Adipocyte (in vitro differentiated cells): Measurements from ENCODE around the gene HYPK.
A peak's percentile ranks its signal among the peaks of the same experiment; 100 is the strongest.

ENCODE experiments used
- DNase-seq: peaks from one replicate; pipeline ENCODE4 v3.0.0-alpha.2; 2015; ENCODE audit warnings: low read depth
- H3K27me3 ChIP-seq: replicated peaks from 2 replicates; pipeline ENCODE4 v1.7.0; 2013; ENCODE audit warnings: mild to moderate bottlenecking, low read length, moderate library complexity; ENCODE audit not compliant: control insufficient read depth, insufficient read depth
- H3K36me3 ChIP-seq: 2 replicates; pipeline ENCODE4 v1.7.0; 2013; ENCODE audit warnings: low read length, mild to moderate bottlenecking, moderate library complexity; ENCODE audit not compliant: control insufficient read depth, insufficient read depth, severe bottlenecking
- H3K4me1 ChIP-seq: 2 replicates; pipeline ENCODE4 v1.7.0; 2013; ENCODE audit warnings: mild to moderate bottlenecking, low read length, moderate library complexity; ENCODE audit not compliant: control insufficient read depth, insufficient read depth
- H3K4me3 ChIP-seq: 2 replicates; pipeline ENCODE4 v1.7.0; 2013; ENCODE audit warnings: mild to moderate bottlenecking, low read length, moderate library complexity
- H3K9ac ChIP-seq: 2 replicates; pipeline ENCODE4 v1.7.0; 2013; ENCODE audit warnings: mild to moderate bottlenecking, low read length, moderate library complexity
- H3K9me3 ChIP-seq: 2 replicates; pipeline ENCODE4 v1.7.0; 2013; ENCODE audit warnings: mild to moderate bottlenecking, low read length, moderate library complexity; ENCODE audit not compliant: control insufficient read depth

HYPK gene

GRCh38 chr15:43776718-43777266 is 23.6 kb upstream of the HYPK start, which contains the start of gene ELL3:
Gene ELL3, minus strand, starts transcription at chr15:43776966. Its CDS starts 65 bp downstream, at chr15:43776901.
- DNase-seq = peak; percentile 91

GRCh38 chr15:43777267-43777914 is 23.0 kb upstream of the HYPK start:
- H3K27me3 ChIP-seq = no peaks in the 10 kb centered on the region
- DNase-seq = peak; percentile 91
- peak overlapping the region; percentile 82 for H3K9ac ChIP-seq
- peaks cover 11% of the 10 kb centered on the region for H3K4me1 ChIP-seq
- no peaks in the 10 kb centered on the region for H3K9me3 ChIP-seq
- peaks cover 16% of the 10 kb centered on the region for H3K36me3 ChIP-seq
- peak overlapping the region; percentile 92 for H3K4me3 ChIP-seq

More at GRCh38 chr15:43776718-43777266, 23.6 kb upstream of the HYPK start, which contains the start of gene ELL3:
- Histone ChIP-seq H3K4me3 (peak within 1 kb of the TSS; percentile 92), H3K36me3 (peaks cover 22% of the 10 kb centered on the region), H3K9me3 (no peaks in the 10 kb centered on the region), H3K27me3 (no peaks in the 10 kb centered on the region), H3K9ac (peak within 1 kb of the TSS; percentile 82), H3K4me1 (peaks cover 17% of the 10 kb centered on the region)

GRCh38 chr15:43779016-43779415 is 21.4 kb upstream of the HYPK start:
- Histone ChIP-seq H3K36me3 (peaks cover under 1% of the 10 kb centered on the region), H3K4me3 (no peak overlapping the region), H3K9me3 (no peaks in the 10 kb centered on the region), H3K4me1 (peaks cover 10% of the 10 kb centered on the region), H3K27me3 (no peaks in the 10 kb centered on the region), H3K9ac (no peak overlapping the region)
- DNase-seq = no peak

DNA sequence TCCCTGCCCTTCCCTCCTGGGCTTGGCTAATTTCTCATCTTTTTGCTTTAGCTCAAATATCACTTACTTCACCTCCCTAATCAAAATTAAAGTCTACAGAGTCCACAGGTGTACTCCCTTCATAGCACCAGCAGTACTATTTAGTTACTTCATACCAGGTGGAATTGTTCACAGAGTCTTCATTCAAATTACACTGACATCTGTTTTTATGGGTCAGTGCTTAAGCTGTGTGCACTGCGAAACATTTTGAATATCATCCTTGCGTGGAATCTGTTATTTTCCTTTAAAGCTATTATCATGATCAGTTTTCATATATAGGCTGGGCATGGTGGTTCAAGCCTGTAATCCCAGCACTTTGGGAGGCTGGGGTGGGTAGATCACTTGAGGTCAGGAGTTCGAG is 11.0 kb upstream of the HYPK start:
- Histone ChIP-seq H3K4me3 (no peak overlapping the region), H3K9ac (no peak overlapping the region)

DNA sequence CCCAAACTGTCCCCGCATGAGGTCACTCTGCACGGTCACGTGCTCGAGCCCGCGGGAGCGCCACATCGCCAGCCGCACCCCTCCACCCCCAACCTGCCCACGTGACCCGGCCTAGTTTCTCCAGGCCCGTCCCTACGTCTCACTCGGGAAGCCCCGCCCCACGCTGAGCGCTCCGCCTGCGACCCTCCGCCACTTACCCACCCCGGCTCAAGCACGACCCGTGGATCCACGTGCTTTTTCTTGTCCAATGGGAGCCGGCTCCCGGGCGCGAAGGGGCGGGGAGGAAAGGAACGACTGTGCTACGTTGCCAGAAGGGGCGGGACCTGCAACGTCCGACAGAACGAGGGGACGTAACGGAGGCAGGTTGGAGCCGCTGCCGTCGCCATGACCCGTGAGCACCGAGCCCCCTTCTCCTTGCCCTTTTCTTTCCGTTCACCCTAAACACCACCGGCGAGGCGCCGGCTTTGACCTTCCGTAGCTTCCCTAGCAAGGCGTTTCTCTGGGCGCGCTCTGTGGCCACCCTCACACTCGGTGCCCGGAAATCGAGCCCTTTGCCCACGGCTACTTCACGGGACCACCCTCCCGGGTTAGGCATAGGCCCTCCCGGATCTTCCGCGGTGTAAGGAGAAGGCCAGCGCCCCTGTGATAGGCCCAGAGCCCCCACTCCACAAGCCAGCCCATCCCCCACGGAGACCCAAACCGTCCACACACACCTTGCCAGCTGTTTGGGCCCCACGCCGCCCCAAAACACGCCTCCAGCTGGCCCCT is 8.2 kb upstream of the HYPK start, which contains the start of gene SERF2:
SERF2 (plus strand) TSS at position 328 of the 768 bp plus-strand sequence; CDS start at position 385, 57 bp downstream.
- DNase-seq = peak; percentile 100
- no peaks in the 10 kb centered on the region for H3K27me3 ChIP-seq
- peak within 1 kb of the TSS; percentile 100 for H3K9ac ChIP-seq
- peaks cover 45% of the 10 kb centered on the region for H3K4me1 ChIP-seq
- peaks cover 42% of the 10 kb centered on the region for H3K36me3 ChIP-seq
- peak within 1 kb of the TSS; percentile 98 for H3K4me3 ChIP-seq
- H3K9me3 ChIP-seq = no peaks in the 10 kb centered on the region

More for the DNA sequence above, 11.0 kb upstream of the HYPK start:
- no peak for DNase-seq
- Histone ChIP-seq H3K36me3 (peaks cover 14% of the 10 kb centered on the region), H3K4me1 (peaks cover 17% of the 10 kb centered on the region), H3K9me3 (no peaks in the 10 kb centered on the region), H3K27me3 (no peaks in the 10 kb centered on the region)

GRCh38 chr15:43792761-43793476 is 7.5 kb upstream of the HYPK start:
- Histone ChIP-seq H3K27me3 (no peaks in the 10 kb centered on the region), H3K4me1 (peaks cover 51% of the 10 kb centered on the region), H3K4me3 (peak overlapping the region; percentile 98), H3K9ac (peak overlapping the region; percentile 100), H3K36me3 (peaks cover 42% of the 10 kb centered on the region), H3K9me3 (no peaks in the 10 kb centered on the region)
- peak; percentile 61 for DNase-seq

- DNase-seq = no peak
- H3K4me3 ChIP-seq = peak overlapping the region; percentile 98
These were observed 6.8 kb upstream of the HYPK start for GRCh38 chr15:43793647-43794046.

DNA sequence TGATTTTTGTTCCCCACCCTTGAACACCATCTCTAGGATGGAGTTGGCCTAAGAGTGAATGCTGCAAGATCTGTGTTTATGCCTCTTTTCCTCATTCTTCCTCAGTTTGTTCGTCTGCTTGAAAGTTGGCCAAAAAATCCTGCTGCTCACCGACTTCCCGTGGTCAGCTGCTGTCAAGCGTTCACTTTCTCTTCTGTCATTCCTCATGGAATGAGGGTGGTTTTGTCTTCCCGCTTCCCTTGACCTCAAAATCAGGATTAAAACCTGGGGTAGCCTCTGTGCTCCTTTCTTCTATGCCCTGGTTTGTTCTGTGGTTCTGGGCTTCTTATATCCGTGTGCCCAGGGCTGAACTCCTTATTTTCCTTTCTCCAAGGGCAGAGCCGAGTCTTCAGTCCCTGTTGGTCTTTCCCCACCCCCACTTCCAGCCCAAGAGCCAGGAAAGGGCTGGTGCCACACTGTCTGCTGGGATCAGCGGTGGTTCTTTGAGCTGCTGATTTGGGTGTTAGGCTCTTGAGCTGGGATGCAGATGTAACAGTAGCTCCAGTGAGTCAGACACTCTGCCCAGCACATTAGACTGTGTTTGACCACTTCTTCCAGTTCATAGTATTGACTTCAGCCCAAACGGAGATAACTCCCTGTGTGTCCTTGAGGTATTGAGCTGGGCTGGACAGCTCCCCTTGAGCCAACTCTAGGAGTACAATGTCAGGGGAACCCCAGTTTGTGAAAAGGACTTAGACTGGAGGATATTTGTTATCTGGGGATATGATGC is 5.9 kb upstream of the HYPK start:
- no peaks in the 10 kb centered on the region for H3K9me3 ChIP-seq
- no peak for DNase-seq
- peaks cover 52% of the 10 kb centered on the region for H3K36me3 ChIP-seq
- H3K9ac ChIP-seq = peak overlapping the region; percentile 100
- H3K4me3 ChIP-seq = peak overlapping the region; percentile 98
- no peaks in the 10 kb centered on the region for H3K27me3 ChIP-seq
- peaks cover 52% of the 10 kb centered on the region for H3K4me1 ChIP-seq

More at GRCh38 chr15:43793647-43794046, 6.8 kb upstream of the HYPK start:
- H3K9me3 ChIP-seq = no peaks in the 10 kb centered on the region
- H3K27me3 ChIP-seq = no peaks in the 10 kb centered on the region
- H3K4me1 ChIP-seq = peaks cover 52% of the 10 kb centered on the region
- peaks cover 44% of the 10 kb centered on the region for H3K36me3 ChIP-seq
- peak overlapping the region; percentile 100 for H3K9ac ChIP-seq

DNA sequence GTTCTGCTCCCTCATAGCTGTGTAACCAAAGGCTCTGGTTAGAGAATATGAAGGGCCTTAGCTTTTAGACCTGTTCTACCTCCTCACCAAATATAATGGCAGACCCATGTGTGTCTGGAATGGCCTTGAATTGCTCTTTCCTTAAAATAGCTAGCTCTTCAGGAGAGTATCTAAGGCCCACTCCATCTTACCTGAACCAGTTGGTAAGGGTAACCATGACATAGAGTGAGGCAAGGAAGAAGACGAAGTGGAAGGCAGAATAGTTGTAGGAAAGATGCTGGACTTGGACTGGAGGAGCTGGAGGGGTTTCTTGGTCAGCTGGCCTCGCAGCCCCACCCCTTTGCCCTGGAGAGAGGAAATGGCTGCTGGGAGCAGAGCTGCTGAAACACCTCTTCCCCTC is 5.2 kb upstream of the HYPK start:
- H3K4me3 ChIP-seq = no peak overlapping the region
- H3K4me1 ChIP-seq = peaks cover 56% of the 10 kb centered on the region
- H3K9me3 ChIP-seq = no peaks in the 10 kb centered on the region
- H3K36me3 ChIP-seq = peaks cover 57% of the 10 kb centered on the region
- no peak overlapping the region for H3K9ac ChIP-seq
- no peak for DNase-seq
- no peaks in the 10 kb centered on the region for H3K27me3 ChIP-seq

- H3K27me3 ChIP-seq = no peaks in the 10 kb centered on the region
- DNase-seq = no peak
- H3K4me1 ChIP-seq = peaks cover 57% of the 10 kb centered on the region
- H3K9me3 ChIP-seq = no peaks in the 10 kb centered on the region
- H3K36me3 ChIP-seq = peaks cover 57% of the 10 kb centered on the region
- H3K9ac ChIP-seq = no peak overlapping the region
- H3K4me3 ChIP-seq = no peak overlapping the region
These were observed 4.4 kb upstream of the HYPK start for GRCh38 chr15:43795997-43796396.
